PC-3 (cell line): ENCODE data around the gene GIMAP4. TPM values are rescaled to one million over a fixed set of nuclear protein-coding genes. Genes with fewer than 3 reads are reported as not detected.

Experiments used
- ATAC-seq: fragments of 200-7000 bp; cut with Tn5 transposase; 2 replicates; pipeline ENCODE4 v1.9.1; 2020; ENCODE audit warnings: mild to moderate bottlenecking, moderate library complexity
- BruUV-seq: library from RNA; stranded (reverse); fragments of 400-500 nt; replicated peaks from 2 replicates; lab custom pipeline; 2021; lab: Mats Ljungman, UMichigan
- CTCF ChIA-PET: fragments of 300-600 bp; sonication (Branson Sonifier 250); formaldehyde crosslinking; loops from one replicate; lab custom pipeline; 2022; ENCODE audit warnings: antibody characterized with exemption; lab: Charles Lee
- POLR2A ChIA-PET: fragments of 300-600 bp; sonication (Branson Sonifier 250); formaldehyde crosslinking; loops from one replicate; lab custom pipeline; 2022; ENCODE audit warnings: antibody characterized with exemption; ENCODE audit not compliant: unreplicated experiment; lab: Charles Lee
- DNase-seq: peaks from one replicate; pipeline ENCODE4 v3.0.0-alpha.2; 2015
- H2AFZ ChIP-seq: fragments of 300-600 bp; sonication (generic); 2 replicates; pipeline ENCODE4 v1.6.0; 2016; ENCODE audit warnings: antibody characterized with exemption, low read length
- H3F3A ChIP-seq: fragments of 300-600 bp; sonication (generic); one replicate; pipeline ENCODE4 v1.6.0; 2017; ENCODE audit warnings: antibody characterized with exemption, low read length, control low read depth, mild to moderate bottlenecking; ENCODE audit not compliant: unreplicated experiment
- H3K27ac ChIP-seq: fragments of 300-600 bp; sonication (generic); 2 replicates; pipeline ENCODE4 v1.5.1; 2016; ENCODE audit warnings: mild to moderate bottlenecking, low read length
- H3K27me3 ChIP-seq: fragments of 300-600 bp; sonication (generic); 2 replicates; pipeline ENCODE4 v1.6.1; 2016; ENCODE audit warnings: low read length, mixed read lengths
- H3K36me3 ChIP-seq: fragments of 300-600 bp; sonication (generic); 2 replicates; pipeline ENCODE4 v1.6.1; 2016; ENCODE audit warnings: low read depth, mixed run types, low read length, mixed read lengths
- H3K4me1 ChIP-seq: fragments of 300-600 bp; sonication (generic); 2 replicates; pipeline ENCODE4 v1.5.1; 2016; ENCODE audit warnings: low read length; ENCODE audit not compliant: insufficient read depth
- H3K4me2 ChIP-seq: fragments of 300-600 bp; sonication (generic); 2 replicates; pipeline ENCODE4 v1.6.0; 2016; ENCODE audit warnings: low read length
- H3K4me3 ChIP-seq: fragments of 300-600 bp; sonication (generic); 2 replicates; pipeline ENCODE4 v1.5.1; 2016; ENCODE audit warnings: mild to moderate bottlenecking, low read length, mixed read lengths
- H3K79me2 ChIP-seq: fragments of 300-600 bp; sonication (generic); 2 replicates; pipeline ENCODE4 v1.6.1; 2017; ENCODE audit warnings: low read length, mixed read lengths
- H3K9ac ChIP-seq: fragments of 300-600 bp; sonication (generic); 2 replicates; pipeline ENCODE4 v1.6.0; 2016; ENCODE audit warnings: mild to moderate bottlenecking, low read length
- H3K9me2 ChIP-seq: fragments of 300-600 bp; sonication (generic); replicated peaks from 2 replicates; pipeline ENCODE4 v1.6.1; 2016; ENCODE audit warnings: mixed run types, low read length, mixed read lengths
- H3K9me3 ChIP-seq: fragments of 300-600 bp; sonication (generic); 2 replicates; pipeline ENCODE4 v1.6.1; 2016; ENCODE audit warnings: low read length, mixed read lengths
- H4K20me1 ChIP-seq: fragments of 300-600 bp; sonication (generic); 2 replicates; pipeline ENCODE4 v1.6.1; 2016; ENCODE audit warnings: low read length, mixed read lengths
- CTCF ChIP-seq: fragments of 300-600 bp; sonication (generic); conservative IDR thresholded peaks from 2 replicates; pipeline ENCODE4 v1.5.1; 2017; ENCODE audit warnings: antibody characterized with exemption, low read depth, mild to moderate bottlenecking, low read length
- EZH2 ChIP-seq: fragments of 300-600 bp; sonication (generic); IDR thresholded peaks from one replicate; pipeline ENCODE4 v1.6.1; 2017; ENCODE audit warnings: antibody characterized with exemption, mild to moderate bottlenecking, low read length; ENCODE audit not compliant: unreplicated experiment
- EZH2phosphoT487 ChIP-seq: fragments of 300-600 bp; sonication (generic); IDR thresholded peaks from 2 replicates; pipeline ENCODE4 v1.6.1; 2018; ENCODE audit warnings: mild to moderate bottlenecking, antibody characterized with exemption, low read length, borderline replicate concordance
- intact Hi-C: fragments of 100-400 bp; cut with micrococcal nuclease; formaldehyde crosslinking; loops from 2 replicates; pipeline ENCODE4 v1.9.0; 2023
- total RNA-seq: library from RNA; depleted of rRNA; stranded (reverse); fragments of >200 nt; gene quantifications from 2 replicates; pipeline ENCODE4 v1.2.3, GENCODE V29; 2014

The GIMAP4 gene
- total RNA-seq, 1 experiment from 2014 or later: not detected

- Histone ChIP-seq H3K4me3 (no peak overlapping the region), H3K27me3 (peaks cover 25% of the 10 kb centered on the region; the same call in 1 of the 2 replicates), H3F3A (no peaks in the 10 kb centered on the region), H3K36me3 (no peaks in the 10 kb centered on the region), H3K79me2 (no peaks in the 10 kb centered on the region), H3K9me2 (no peaks in the 10 kb centered on the region), H4K20me1 (no peaks in the 10 kb centered on the region), H2AFZ (no peak overlapping the region), H3K4me2 (no peak overlapping the region), H3K9ac (no peak overlapping the region), H3K9me3 (no peaks in the 10 kb centered on the region), H3K27ac (no peak overlapping the region), H3K4me1 (no peaks in the 10 kb centered on the region)
- ChIA-PET POLR2A (no interaction called here), CTCF (no interaction called here)
- DNase-seq: no peak
- BruUV-seq: no TSS peak
- intact Hi-C loops: no loop called here
- no peak for ATAC-seq
- TF ChIP-seq EZH2 (no peak), CTCF (no peak), EZH2phosphoT487 (no peak)
Observed at GRCh38 chr7:150562919-150563318, 4.3 kb upstream of the GIMAP4 start.

DNA sequence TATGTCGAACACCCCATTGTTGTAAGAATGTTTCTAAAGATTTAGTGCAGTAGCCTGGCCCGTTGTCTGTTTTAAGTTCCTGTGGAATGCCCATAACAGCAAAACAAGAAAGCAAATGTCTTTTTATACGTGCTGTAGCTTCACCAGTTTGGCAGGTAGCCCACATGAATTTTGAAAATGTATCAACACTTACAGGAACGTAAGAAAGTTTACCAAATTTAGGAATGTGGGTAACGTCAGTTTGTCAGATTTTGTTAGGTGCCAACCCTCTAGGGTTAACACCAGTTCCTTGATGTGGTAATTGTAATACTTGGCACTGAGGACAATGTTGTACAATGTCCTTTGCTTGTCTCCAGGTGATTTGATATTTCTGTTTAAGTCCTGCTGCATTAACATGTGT is 3.2 kb upstream of the GIMAP4 start:
- Histone ChIP-seq H3K4me2 (no peak overlapping the region), H3K9ac (no peak overlapping the region), H3F3A (no peaks in the 10 kb centered on the region), H4K20me1 (no peaks in the 10 kb centered on the region), H3K4me3 (no peak overlapping the region), H3K9me2 (no peaks in the 10 kb centered on the region), H3K27me3 (peaks cover 29% of the 10 kb centered on the region; the same call in 1 of the 2 replicates), H3K79me2 (no peaks in the 10 kb centered on the region), H3K9me3 (no peaks in the 10 kb centered on the region), H3K27ac (no peak overlapping the region), H3K36me3 (no peaks in the 10 kb centered on the region), H2AFZ (no peak overlapping the region), H3K4me1 (no peaks in the 10 kb centered on the region)
- intact Hi-C loops: no loop called here
- POLR2A ChIA-PET: no interaction called here
- no TSS peak for BruUV-seq
- CTCF ChIA-PET: no interaction called here
- TF ChIP-seq EZH2: no peak
- no peak for TF ChIP-seq CTCF
- no peak for TF ChIP-seq EZH2phosphoT487
- no peak for DNase-seq
- no peak for ATAC-seq

DNA sequence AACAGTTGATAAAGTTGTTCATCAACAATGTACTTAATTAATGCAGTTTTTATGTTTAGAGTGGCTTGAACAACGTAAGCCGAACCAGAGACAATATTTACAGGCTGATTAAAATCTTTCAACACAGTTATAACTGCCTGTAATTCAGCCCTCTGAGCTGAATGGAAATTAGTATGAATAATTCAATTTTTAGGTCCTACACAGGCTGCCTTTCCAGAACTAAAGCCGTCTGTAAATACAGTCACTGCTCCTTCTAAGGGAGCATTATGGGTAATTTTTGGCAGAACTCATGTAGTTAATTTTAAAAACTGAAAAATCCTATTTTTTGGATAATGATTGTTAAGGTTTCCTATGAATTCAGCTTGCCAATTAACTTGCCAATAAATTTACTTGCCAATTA is 2.6 kb upstream of the GIMAP4 start:
- H4K20me1 ChIP-seq: no peaks in the 10 kb centered on the region
- no peaks in the 10 kb centered on the region for H3K9me3 ChIP-seq
- TF ChIP-seq EZH2 (no peak), CTCF (no peak), EZH2phosphoT487 (no peak)
- H3K9me2 ChIP-seq: no peaks in the 10 kb centered on the region
- no peaks in the 10 kb centered on the region for H3K4me1 ChIP-seq
- no peaks in the 10 kb centered on the region for H3F3A ChIP-seq
- intact Hi-C loops: no loop called here
- no peak overlapping the region for H3K27ac ChIP-seq
- BruUV-seq: no TSS peak
- no peak overlapping the region for H3K9ac ChIP-seq
- ATAC-seq (no peak), DNase-seq (no peak)
- no peaks in the 10 kb centered on the region for H3K79me2 ChIP-seq
- ChIA-PET POLR2A (no interaction called here), CTCF (no interaction called here)
- peaks cover 34% of the 10 kb centered on the region; the same call in 1 of the 2 replicates for H3K27me3 ChIP-seq
- H3K4me2 ChIP-seq: no peak overlapping the region
- H3K4me3 ChIP-seq: no peak overlapping the region
- no peak overlapping the region for H2AFZ ChIP-seq
- H3K36me3 ChIP-seq: no peaks in the 10 kb centered on the region
